Stimulated activated CD8-positive, alpha-beta memory T cell treated with anti-CD3 and anti-CD28 coated beads, Interleukin-15, amount 100 ng/mL, for 1 hour (primary cell): ENCODE results near the gene LRRC10B.

Experiments used
- DNase-seq: peaks from one replicate; pipeline ENCODE4 v3.0.0-alpha.2; 2020; ENCODE audit warnings: low read depth

LRRC10B gene

DNA sequence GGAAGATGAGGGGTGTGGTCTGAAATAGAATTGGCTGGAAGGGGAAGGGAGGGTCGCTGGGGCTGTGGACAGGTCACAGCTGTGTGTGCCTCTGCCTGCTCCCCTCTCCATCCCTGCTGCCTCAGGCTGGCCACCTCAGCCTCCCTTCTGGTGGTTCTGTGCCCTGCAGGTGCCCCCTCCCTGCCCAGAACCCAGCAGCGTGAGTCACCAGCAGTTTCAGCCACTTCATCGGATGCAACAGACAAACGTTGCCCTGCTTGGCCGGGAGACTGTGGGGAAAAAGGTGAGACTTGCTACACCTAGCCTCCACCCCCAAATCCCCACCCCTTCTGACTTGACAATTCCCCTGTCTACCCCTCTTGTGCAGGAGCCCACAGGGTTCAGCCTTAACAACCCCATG is 21.8 kb upstream of the LRRC10B start:
- no peak for DNase-seq

DNA sequence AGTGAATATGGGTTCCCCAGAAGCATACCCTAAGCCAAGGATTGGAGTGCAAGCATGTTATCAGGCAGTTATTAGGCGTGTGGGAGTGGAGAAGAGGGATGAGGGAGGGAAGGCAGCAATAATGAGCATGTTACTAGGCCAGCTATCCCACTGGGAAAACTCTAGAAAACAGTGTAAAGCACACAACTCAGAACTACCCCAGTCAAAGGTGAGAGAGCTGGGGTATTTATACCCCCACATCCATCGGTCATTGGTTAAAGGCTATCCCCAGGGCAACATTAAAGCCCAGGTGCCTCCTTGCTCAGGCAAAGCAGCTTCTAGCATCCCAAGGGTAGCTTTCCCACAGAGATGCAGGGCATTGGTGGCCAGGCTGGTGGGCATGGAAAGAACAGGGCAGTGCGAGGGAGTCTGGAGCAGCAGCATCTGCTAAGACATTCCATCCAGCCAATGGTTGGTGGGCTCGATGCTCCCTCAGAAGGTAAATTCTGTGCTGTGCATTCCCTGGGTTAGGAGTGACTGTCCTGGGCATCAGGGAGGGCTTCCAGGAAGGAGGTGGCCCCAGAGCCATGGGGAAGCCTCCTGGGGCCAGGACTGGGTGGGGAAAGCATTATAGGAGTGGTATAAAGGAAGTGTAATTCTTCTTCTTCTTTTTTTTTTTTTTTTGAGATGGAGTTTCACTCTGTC is 21.1 kb upstream of the LRRC10B start:
- DNase-seq = no peak

DNA sequence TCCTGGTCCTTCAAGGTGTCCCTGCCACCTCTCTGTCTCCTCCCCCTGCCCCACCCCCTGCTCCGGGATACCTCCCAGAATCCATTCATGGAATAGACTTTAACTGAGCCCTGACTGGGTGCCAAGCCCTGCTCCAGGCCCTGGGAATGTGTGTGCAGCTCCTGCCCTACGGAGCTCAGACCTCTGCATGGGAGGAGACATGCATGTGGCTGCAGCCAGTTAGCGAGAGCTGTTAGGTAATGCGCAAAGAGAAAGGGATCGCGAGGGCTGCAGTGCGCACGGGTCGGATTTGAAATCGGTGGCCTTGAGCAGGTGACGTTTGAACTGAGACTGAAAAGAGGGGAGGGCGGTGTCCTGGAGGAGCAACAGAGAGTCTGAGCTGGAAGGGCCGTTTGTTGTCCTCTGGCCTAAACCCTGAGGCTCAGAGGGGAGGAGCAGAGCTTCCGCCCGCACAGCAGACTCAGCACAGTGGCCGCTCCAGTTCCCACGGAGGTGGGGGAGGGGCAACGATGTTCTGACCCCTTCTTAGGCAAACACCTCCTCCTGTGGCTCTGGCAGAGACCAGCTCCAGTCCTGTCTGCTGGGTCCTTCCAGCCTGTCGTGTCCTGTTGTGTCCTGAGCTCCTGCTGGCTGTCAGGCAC is 19.8 kb upstream of the LRRC10B start:
- no peak for DNase-seq

DNA sequence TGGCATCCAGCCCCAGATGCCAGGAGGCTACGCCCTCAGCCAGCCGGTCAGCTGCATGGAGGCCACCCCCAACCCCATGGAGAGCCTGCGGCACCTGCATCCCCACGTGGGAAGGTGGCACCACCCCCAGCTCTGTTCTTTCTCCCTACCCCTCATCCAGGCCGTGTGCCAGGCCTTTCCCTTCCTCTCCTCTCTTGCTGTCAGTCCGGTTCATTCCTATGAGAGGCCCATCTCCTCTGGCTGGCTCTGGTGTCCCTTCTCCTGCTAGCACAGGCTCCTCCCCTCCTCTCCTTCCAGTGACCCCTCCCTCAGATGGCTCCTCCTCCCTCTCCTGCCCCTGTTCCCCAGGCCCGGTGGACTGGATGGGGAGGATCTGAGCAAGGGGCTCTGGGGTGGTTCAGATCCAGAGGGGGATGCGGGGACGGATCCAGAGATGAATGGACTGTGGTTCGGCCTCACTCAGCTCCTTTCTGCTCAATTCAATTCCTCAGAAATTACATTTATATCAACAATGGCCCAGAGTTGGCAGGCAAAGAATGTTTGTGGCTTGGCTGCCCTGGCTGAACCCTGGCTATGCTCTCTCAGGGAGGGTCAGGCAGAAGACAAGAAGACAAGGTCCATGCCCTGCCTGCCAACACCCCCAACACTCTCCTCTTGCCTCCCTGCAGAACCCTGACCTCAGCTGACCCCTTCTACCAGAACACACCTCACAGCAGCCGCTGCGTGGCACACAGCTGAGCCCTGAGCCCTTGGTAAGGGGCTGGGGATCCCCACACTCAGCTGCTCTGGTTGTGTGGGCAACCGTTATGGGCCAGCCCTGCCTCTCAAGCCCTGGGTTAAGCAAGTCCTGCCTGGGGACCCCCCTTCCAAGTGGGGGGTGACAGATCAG is 18.5 kb upstream of the LRRC10B start:
- DNase-seq = no peak

DNA sequence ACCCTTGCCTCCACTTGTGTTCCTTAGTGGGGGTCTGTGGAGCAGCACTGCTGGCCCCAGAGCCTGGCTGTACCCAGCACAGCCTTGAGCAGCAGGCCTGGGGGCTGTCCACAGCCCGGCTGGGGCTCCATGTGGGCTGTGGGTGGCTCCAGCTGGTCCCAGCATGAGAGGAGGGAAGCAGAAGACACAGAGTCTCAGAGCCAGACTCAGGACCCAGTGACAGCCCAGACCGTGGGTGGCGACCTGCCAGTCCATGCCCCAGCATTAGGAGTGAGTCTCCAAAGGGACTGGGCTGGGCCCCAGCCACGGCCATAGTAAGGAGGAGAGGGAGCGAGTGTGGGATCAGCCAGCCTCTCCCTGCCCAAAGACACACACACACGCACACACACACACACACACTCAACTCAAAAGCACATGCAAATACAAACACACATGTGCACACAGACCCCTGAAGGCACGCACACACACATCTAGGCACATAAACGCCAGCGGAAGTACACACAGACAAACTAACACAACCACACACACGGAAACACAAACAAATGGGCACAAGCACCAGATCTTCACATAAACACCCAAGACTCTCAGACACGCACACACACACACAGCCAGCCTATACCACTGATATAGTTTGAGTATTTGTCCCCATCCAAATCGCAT is 16.7 kb upstream of the LRRC10B start:
- no peak for DNase-seq

DNA sequence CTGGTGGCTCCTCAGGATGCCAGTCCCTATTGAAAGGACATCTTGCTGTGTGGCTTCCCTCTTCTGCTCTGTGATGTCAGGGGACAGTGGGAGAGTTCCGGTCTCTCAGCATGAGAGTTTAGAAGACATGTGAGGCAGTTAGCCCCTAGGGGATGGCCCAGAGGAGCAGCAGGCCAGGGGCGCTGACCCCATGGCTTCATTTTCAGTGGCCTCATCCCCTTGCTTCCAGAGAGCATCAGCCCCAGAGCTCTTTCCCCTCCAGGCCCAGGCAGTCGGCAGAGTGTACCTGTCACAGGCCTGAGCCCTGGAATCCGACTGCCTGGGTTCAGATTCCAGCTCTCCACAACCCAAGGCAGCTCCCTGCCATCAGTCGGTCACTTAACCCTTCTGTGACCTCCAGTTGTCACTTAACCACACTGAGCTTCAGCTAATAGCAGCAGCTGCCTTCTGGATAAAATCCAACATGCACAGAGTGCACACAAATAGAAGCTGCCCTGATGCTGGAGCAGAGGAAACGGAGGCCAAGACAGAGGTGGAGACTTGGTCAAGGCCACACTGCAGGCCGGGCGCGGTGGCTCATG is 14.1 kb upstream of the LRRC10B start:
- no peak for DNase-seq

DNA sequence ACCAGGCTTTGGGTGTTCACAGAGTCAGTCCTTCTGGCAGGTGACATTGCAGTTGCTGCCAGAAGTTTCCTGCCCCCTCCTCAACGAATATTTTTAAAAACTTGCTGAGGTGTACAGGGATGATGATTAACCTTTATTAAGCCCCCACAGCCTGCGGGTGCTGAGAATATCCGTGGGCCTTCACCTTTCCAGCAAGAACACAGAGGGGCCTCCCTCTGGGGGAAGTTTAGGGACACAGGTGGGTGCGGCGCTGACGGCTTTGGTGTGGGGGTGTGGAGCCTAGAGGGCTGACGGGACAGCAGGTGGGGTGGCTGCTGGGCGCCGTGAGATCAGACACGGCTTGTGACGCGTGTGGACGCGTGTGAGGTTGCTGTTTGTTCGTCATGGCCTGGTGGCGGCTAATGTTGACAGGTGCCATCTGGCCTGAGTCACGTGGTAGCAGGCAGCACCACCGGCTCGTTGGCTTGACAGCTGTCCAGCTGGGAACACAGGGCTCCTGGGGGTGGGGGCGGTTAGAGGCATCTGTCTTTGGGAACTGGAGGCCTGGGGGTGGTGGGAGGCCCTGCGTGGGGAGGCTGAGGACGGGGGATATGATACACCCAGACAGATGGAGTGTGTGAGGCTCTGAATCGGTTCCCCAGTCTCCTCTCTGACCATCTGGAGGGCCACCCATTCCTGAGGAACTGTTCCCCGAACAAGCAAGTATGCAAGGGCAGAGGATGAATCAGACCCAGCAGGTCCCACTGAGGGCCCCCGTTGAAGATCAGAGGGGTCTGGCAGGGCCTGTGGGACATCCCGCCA is 12.5 kb upstream of the LRRC10B start:
- DNase-seq = no peak

DNA sequence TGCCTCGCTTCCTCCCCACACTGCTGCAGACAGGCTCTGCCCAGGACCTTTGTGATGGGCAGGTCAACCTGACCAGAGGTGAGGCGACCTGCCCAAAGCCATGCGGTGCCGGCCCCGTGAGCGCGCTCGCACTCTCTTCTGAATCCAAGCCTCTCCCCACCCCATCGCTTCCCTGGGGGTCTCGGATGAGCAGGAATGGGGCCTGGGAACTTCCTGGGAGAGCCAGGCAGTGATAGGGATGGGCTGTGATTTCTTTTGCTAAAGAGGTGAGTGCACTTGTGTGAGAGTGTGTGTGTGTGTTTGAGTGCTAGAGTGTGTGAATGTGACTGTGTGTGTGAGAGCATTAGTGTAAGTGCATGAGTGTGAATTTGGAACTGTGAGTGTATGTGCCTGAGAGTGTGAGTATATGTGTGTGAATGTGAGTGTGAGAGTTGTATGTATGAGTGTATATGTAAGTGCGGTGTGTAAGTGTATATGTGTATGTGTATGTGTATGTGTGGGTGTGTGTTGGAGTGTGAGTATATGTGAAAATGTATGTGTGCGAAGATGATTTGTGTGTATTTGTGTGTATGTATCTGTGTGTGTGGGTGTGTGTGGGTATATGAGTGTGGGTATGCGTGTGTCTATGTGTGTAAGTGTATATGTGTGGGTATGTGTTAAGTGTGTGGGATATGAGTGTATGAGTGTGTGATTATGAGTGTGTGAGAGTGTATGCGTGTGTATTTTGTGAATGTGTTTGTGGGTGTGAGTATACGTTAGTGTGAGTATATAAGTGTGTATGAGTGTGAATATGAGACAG is 11.7 kb upstream of the LRRC10B start:
- no peak for DNase-seq

DNA sequence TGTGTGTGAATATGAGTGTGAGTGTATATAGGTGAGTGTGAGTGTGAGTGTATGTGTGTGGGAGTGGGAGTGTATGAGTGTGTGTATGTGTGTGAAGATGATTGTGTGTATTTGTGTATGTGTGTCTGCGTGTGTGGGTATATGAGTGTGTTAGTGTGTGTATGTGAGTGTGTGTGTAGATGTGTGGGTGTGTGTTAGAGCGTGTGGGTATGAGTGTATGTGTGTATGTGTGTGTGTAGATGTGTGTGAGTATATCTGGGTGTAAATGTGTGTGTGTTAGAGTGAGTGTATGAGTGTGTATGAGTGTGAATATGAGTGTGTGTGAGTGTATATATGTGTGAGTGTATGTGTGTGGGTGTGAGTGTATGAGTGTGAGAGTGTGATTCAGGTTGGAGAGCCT is 11.1 kb upstream of the LRRC10B start:
- no peak for DNase-seq

DNA sequence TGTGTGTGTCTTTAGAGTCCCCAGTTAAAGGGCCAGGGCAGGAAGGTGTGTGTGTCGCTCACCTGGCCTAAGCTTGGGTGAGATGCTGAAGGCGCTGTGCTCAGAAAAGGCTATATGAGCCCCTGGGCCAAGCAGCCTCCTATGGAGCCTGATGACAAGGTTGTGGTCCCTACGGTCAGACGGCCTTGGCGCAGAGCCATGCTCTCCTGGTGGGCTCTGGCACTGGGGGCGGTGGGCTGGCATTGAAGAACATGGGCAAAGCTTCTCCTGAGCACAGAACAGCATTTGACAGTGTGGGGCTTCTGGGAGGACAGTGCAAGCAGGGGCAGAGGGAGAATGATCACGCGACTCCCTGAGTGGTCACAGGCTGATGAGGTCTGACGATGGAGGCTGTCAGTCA is 10.7 kb upstream of the LRRC10B start:
- no peak for DNase-seq

DNA sequence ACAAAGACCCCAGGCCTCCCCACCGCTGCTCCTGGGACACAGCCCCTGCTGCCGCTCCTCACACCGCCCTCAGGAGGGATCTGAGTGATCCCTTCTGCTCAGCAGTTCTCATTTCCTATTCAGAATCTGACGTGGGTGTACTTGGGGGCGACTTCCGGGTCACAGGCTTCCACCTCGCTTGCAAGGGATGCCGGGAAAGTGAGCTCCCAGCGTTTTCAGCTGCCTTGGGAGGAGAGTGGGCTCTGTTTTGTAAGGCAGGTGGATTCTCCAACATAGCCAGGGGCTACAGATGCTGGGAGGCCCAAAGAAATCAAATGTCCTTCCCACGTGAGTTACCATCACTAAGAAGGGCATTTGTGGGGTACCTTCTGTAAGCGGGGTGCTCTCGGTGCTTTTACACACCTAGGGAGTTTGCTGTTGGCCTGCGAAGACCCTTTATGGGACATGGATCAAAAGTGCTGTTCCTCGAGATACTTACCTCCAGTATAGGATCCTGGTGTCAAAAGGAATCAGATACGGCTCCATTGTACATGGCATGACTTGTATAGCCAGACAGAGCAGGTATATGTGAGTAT is 9.7 kb upstream of the LRRC10B start:
- DNase-seq = no peak

DNA sequence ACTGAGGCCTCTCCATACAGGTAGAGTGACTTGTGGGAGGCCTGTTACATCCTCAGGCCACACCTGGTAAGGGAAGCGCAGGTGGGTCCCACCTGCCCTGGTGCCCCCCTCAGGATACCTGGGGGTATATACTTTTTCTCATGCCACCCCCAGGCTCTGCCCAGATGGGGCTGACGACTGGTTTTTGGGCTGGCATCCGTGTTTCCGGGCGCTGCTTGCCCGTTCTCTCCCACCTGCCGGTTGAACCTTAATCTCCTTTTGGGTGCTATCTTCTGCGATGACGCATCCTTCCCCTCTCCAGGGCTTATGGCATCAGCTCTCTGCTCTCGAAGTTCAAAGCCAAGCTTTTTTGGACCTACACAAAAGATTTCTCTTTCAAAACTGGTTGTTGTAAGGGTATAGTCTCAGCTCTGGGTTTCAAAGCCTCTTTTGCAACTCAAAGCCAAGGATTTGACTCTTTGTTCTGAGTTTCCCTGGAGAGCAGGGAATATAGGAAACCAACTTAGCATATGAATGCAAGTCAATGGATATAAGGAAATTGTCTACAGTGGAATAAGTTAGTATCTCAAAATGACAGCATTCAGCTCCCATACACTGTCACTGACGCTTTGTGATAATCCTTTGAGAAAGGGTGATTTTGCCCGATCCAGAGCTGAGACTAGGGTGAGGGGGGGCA is 8.6 kb upstream of the LRRC10B start:
- no peak for DNase-seq

DNA sequence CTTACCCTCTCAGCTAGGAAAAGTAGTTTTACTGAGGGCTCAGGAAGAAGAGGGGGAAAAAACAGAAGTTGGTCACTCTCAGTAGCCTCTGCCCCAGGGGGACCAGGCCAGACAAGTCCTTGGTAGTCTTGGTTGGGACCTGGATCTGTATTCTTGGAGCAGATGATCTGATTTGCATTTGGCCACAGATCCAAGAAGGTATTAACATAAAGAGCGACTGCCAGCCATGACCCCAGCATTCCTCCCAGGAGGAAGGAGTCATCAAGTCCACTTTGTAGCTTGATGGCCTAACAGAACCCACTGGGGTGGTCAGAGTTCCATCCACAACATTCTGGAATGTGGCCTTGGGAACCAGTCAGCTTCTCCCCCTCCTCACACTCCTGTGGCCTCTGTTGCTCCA is 6.0 kb upstream of the LRRC10B start:
- DNase-seq = no peak

DNA sequence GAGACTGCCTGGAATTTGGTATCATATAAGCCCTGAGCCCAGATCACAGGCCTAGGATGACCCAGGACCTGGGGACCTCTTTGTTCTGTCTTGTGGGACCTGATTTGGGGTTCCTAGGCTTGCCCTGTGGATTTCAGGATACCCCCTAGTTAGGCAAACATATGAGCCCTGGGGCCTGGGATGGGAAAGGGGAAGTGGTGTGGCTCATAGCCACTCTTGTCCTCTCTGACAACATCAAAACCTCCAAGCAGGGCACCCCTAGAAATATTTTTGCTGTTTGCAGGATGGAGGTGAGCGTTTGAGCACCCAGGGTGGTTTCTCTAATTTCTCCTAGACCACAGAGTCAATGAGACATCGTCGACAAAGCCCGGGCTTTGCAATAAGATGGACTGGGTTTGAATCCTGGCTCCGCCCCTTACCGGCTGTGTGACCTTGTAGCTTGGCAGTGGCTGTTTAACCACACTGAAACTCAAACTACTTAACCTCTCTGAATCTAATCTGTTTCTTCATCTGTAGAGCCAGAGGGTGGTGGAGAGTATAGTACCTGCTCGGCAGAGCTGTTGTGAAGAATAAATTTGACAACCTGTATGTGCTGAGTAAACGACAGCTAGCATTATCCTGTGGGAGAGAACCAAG is 5.3 kb upstream of the LRRC10B start:
- DNase-seq = no peak

DNA sequence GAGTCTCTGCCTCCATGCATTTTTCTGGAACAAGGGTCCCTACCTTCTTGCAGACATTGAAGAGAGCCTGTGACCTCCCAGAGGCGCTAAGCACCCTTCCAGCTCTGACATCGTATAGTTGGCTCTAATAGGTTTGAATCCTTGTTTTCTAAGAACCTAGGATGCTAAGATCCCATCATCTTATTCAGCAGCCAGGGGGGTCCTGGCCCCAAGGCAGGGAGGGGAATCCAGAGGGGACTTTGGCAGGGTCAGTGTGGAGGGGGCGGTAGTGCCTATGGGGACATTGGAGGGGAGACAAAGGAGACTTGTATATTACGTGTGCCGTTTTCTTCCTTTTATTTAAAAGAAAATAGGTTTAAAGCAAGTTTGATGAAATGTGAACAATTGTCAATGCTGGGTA is 3.4 kb upstream of the LRRC10B start:
- no peak for DNase-seq

DNA sequence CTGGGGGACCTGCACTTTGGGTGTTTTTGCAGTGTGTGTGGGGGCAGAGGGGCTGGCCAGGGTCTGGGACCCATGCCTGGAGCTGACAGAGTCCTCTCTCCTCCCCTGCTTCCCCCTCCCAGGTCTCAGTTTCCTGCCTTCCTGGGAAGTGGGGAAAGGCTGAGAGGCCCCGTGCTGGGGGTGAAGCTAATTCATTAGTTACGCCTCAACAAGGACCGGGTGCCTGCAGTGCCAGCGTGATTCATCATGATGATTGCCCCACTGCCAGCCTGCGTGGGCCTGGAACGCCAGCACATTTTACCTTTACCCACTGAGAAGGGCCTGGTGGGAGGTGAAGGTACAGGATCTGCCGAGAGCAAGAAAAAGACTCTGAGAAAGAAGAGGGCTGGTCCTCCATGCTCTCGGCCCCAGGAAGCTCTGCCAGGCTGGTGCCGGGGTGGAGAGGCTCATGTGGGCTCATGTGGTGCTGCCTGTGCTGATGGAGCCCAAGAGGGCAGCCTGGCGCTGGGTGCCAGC is 2.9 kb upstream of the LRRC10B start:
- no peak for DNase-seq

DNA sequence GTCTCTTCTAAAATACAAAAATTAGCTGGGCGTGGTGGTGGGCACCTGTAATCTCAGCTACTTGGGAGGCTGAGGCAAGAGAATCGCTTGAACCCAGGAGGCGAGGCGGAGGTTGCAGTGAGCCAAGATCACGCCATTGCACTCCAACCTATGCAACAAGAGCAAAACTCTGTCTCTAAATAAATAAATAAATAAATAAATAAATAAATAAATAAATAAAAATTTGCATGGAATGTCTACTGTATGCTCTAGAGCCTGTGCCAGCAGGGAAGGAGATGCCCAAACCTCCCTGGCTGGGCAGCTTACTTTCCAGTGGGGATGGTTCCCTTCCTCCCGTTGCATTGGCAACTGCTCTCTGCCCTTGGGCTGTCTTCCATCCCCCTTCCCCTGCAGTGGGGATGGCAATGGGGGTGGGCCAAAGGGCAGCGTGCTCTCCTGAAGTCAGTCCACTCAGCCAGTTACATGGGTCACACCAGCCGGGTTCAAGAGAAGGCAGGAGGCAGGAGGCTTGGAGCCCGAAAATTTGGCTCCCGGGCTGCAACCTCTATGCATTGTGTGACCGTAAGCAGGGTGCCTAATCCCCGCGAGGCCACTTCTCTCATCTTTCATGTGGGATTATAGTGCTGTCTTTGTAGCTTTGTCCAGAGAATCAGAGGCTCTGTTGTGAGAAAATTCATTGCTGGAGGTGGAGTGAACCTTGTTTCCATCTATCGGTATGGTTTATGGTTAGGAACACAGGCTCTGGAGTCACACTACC is 1.4 kb upstream of the LRRC10B start:
- no peak for DNase-seq
